GM12878 (cell line): ENCODE results near the gene COPZ2. TPM values are rescaled to one million over a fixed set of nuclear protein-coding genes. Genes with fewer than 3 reads are reported as not detected.

ENCODE experiments used
- ATAC-seq: fragments of 200-7000 bp; cut with Tn5 transposase; 3 replicates; pipeline ENCODE4 v1.9.1; 2020; ENCODE audit warnings: mild to moderate bottlenecking, moderate library complexity
- BruUV-seq: library from RNA; stranded (reverse); fragments of 400-500 nt; replicated peaks from 2 replicates; lab custom pipeline; 2021; lab: Mats Ljungman, UMichigan
- CTCF ChIA-PET: fragments of 300-600 bp; sonication (Branson Sonifier 250); formaldehyde crosslinking; extraction: SDS; loops from one replicate; lab custom pipeline; 2021; ENCODE audit warnings: inconsistent platforms; lab: Yijun Ruan, JAX
- POLR2A ChIA-PET: fragments of 350-600 bp; formaldehyde crosslinking; extraction: SDS; loops from one replicate; lab custom pipeline; 2021; ENCODE audit warnings: inconsistent platforms; lab: Charles Lee
- RAD21 ChIA-PET: fragments of 300-600 bp; sonication (Branson Sonifier 250); formaldehyde crosslinking; loops from one replicate; lab custom pipeline; 2023; ENCODE audit warnings: antibody characterized with exemption; ENCODE audit not compliant: unreplicated experiment; lab: Charles Lee
- SMC1A ChIA-PET: fragments of 300-600 bp; sonication (Branson Sonifier 250); formaldehyde crosslinking; loops from one replicate; lab custom pipeline; 2023; ENCODE audit not compliant: unreplicated experiment, uncharacterized antibody; lab: Charles Lee
- DNase-seq: peaks from one replicate; pipeline ENCODE4 v3.0.0-alpha.2; 2011; ENCODE audit warnings: low read depth, low spot score
- FAIRE-seq: peaks from 3 replicates; lab custom pipeline; 2011; peaks lifted over from hg19 to GRCh38; lab: Jason Lieb, UNC
- H2AFZ ChIP-seq: 2 replicates; pipeline ENCODE4 v1.6.0; 2011; ENCODE audit warnings: low read depth, low read length, control low read depth; ENCODE audit not compliant: control insufficient read depth
- H3K27ac ChIP-seq: 2 replicates; pipeline ENCODE4 v1.5.1; 2011; ENCODE audit warnings: control low read depth; ENCODE audit not compliant: control insufficient read depth, insufficient read depth
- H3K27me3 ChIP-seq, 2 experiments: replicated peaks in 1 of 2; 2 replicates each; pipeline versions ENCODE4 v1.6.0 to v1.6.1; 2011; ENCODE audit warnings: low read length in 1 of 2; ENCODE audit not compliant: control insufficient read depth in 2 of 2, insufficient read depth in 2 of 2
- H3K36me3 ChIP-seq, 2 experiments: 2 replicates each; pipeline ENCODE4 v1.5.1; 2011; ENCODE audit warnings: low read length in 1 of 2; ENCODE audit not compliant: control insufficient read depth in 2 of 2, insufficient read depth in 2 of 2
- H3K4me1 ChIP-seq: 2 replicates; pipeline ENCODE4 v1.6.1; 2011; ENCODE audit warnings: mild to moderate bottlenecking, low read length, moderate library complexity, mixed read lengths; ENCODE audit not compliant: control insufficient read depth, insufficient read depth
- H3K4me2 ChIP-seq: 2 replicates; pipeline ENCODE4 v1.6.0; 2011; ENCODE audit warnings: control low read depth; ENCODE audit not compliant: control insufficient read depth, insufficient read depth
- H3K4me3 ChIP-seq: fragments of 200-600 bp; sonication (generic); 2 replicates; pipeline ENCODE4 v1.5.1; 2016
- H3K79me2 ChIP-seq: 2 replicates; pipeline ENCODE4 v1.6.0; 2011; ENCODE audit warnings: low read length; ENCODE audit not compliant: control insufficient read depth, insufficient read depth
- H3K9ac ChIP-seq: 2 replicates; pipeline ENCODE4 v1.8.0; 2011; ENCODE audit warnings: low read length, control low read depth, mixed read lengths; ENCODE audit not compliant: control insufficient read depth, insufficient read depth
- H3K9me3 ChIP-seq: replicated peaks from 3 replicates; pipeline ENCODE4 v1.5.1; 2011; ENCODE audit warnings: mild to moderate bottlenecking, low read length; ENCODE audit not compliant: control insufficient read depth, insufficient read depth
- H4K20me1 ChIP-seq: 2 replicates; pipeline ENCODE4 v1.6.0; 2011; ENCODE audit not compliant: control insufficient read depth, insufficient read depth
- CREB1 ChIP-seq: IDR thresholded peaks from 2 replicates; pipeline ENCODE4 v1.6.1; 2012; ENCODE audit warnings: low read depth, mild to moderate bottlenecking, inconsistent platforms
- E4F1 ChIP-seq: fragments of 450-650 bp; IDR thresholded peaks from 2 replicates; pipeline ENCODE4 v1.6.1; 2018; ENCODE audit warnings: borderline replicate concordance, mild to moderate bottlenecking; ENCODE audit not compliant: partially characterized antibody
- ELK1 ChIP-seq: IDR thresholded peaks from 2 replicates; pipeline ENCODE4 v1.6.1; 2012; ENCODE audit warnings: low read depth, low read length, improper control_type of control experiment
- ETV6 ChIP-seq, 2 experiments: fragments of 450-650 bp in 1 of 2; IDR thresholded peaks in 1 of 2; conservative IDR thresholded peaks in 1 of 2; 2 replicates each; pipeline ENCODE4 v1.6.1; 2014; ENCODE audit warnings: antibody characterized with exemption in 1 of 2, borderline replicate concordance in 1 of 2, low read depth in 1 of 2, mild to moderate bottlenecking in 1 of 2, moderate library complexity in 1 of 2
- GABPA ChIP-seq: IDR thresholded peaks from 2 replicates; pipeline ENCODE4 v1.6.1; 2014; ENCODE audit warnings: antibody characterized with exemption, low read depth, mild to moderate bottlenecking, inconsistent platforms
- IKZF1 ChIP-seq: fragments of 450-650 bp; conservative IDR thresholded peaks from 2 replicates; pipeline ENCODE4 v1.6.1; 2017; ENCODE audit warnings: antibody characterized with exemption, mild to moderate bottlenecking
- MTA2 ChIP-seq: fragments of 450-650 bp; IDR thresholded peaks from 2 replicates; pipeline ENCODE4 v1.6.1; 2016; ENCODE audit warnings: low read depth, mild to moderate bottlenecking, moderate library complexity
- NFIC ChIP-seq: IDR thresholded peaks from 2 replicates; pipeline ENCODE4 v1.6.1; 2012; ENCODE audit warnings: low read depth, mild to moderate bottlenecking, inconsistent platforms, low read length, moderate library complexity
- NR2C1 ChIP-seq: fragments of 450-650 bp; IDR thresholded peaks from 2 replicates; pipeline ENCODE4 v1.6.1; 2017; ENCODE audit warnings: antibody characterized with exemption, mild to moderate bottlenecking, moderate library complexity
- PAX5 ChIP-seq: IDR thresholded peaks from 2 replicates; pipeline ENCODE4 v1.6.1; 2011; ENCODE audit warnings: low read depth, low read length, borderline replicate concordance
- SIN3A ChIP-seq: IDR thresholded peaks from 2 replicates; pipeline ENCODE4 v1.6.1; 2012; ENCODE audit warnings: low read depth, low read length, improper control_type of control experiment
- SMARCA5 ChIP-seq: fragments of 450-650 bp; IDR thresholded peaks from 2 replicates; pipeline ENCODE4 v1.6.1; 2017; ENCODE audit warnings: mild to moderate bottlenecking
- STAT1 ChIP-seq: fragments of 450-650 bp; conservative IDR thresholded peaks from 2 replicates; pipeline ENCODE4 v1.6.1; 2014; ENCODE audit warnings: antibody characterized with exemption, mild to moderate bottlenecking
- STAT3 ChIP-seq: IDR thresholded peaks from 2 replicates; pipeline ENCODE4 v1.6.1; 2011; ENCODE audit warnings: low read depth, low read length, improper control_type of control experiment
- WGBS: methylation state at CpG from one replicate; pipeline ENCODE4 v1.1.6; 2016; ENCODE audit warnings: low lambda C conversion rate; ENCODE audit not compliant: insufficient replicate concordance, insufficient coverage; ENCODE audit errors: missing lambda C conversion rate; 5-methylcytosine and 5-hydroxymethylcytosine counted together
- in situ Hi-C: fragments of 300-500 bp; cut with MboI; formaldehyde crosslinking; loops from 9 replicates; pipeline ENCODE4 v1.14.3; 2018; ENCODE audit warnings: mixed read lengths
- intact Hi-C: fragments of 100-400 bp; cut with micrococcal nuclease; formaldehyde crosslinking; loops from one replicate; pipeline ENCODE4 v1.14.2; 2022; ENCODE audit not compliant: unreplicated experiment
- polyA plus RNA-seq, 11 experiments: library from polyadenylated mRNA; depleted of rRNA in 4 of 11; unstranded in 6 of 11; stranded (reverse) in 5 of 11; fragments of >200 nt; fragmentation: Nextera tagmentation in 4 of 11; fragmentation: Illumina TruSeq in 1 of 11; extraction: Ambion mirVana in 4 of 11; extraction: Trizol in 1 of 11; gene quantifications; 1 replicate in 1 of 11; 2 replicates in 10 of 11; pipeline versions ENCODE4 v1.2.1 to v1.2.3, GENCODE V29; 2011 to 2016; ENCODE audit warnings: inconsistent platforms in 2 of 11, missing spikeins in 2 of 11, low read depth in 1 of 11
- total RNA-seq, 4 experiments: library from RNA; depleted of rRNA in 3 of 4; stranded (reverse); fragments of >200 nt in 3 of 4; fragmentation: Illumina TruSeq in 1 of 4; extraction: Trizol in 1 of 4; gene quantifications; 2 replicates each; pipeline versions ENCODE4 v1.2.1 to v1.2.3, GENCODE V29; 2013 to 2021
- TF ChIP-seq, protein P1 (sequence below): fragments of 450-650 bp; formaldehyde crosslinking; IDR thresholded peaks from 2 replicates; pipeline ENCODE4 v1.5.0; 2022; ENCODE audit warnings: mild to moderate bottlenecking, missing genetic modification characterization

Gene COPZ2
- total and polyA plus RNA-seq, 10 of the 15 experiments (the other 5 are each of a cell fraction or from before 2014, with no cell fraction given), result 0.20 to 4.3 (median 2.6) TPM

DNA sequence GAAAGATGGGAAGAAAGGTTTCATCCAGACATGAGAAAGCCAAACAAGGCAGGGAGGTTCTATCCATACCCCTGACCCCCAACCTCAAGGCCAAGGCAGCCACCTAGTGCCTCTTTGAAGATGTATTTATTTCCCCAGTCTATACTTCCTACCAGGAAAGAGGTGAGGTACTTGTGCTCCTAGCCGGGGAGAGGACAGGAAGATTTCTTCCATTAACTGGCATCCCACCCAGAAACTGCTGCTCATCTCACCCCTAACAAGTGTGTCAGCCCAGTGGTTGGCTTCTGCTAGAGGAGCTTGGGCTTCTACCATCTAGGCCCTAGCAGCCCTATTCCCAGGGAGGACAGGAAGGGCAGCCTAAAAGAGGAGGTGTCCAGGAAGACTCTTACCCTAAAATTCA is 8.9 kb downstream of the COPZ2 start:
- no TSS peak for BruUV-seq
- Histone ChIP-seq H3K36me3 (no peaks in the 10 kb centered on the region), H3K4me3 (no peak overlapping the region), H3K4me2 (no peak overlapping the region), H3K4me1 (peaks cover 24% of the 10 kb centered on the region), H3K27me3 (peaks cover 0 to 2% of the 10 kb centered on the region in 2 experiments; a peak in 2 of 4 replicates), H3K9ac (no peak overlapping the region), H3K9me3 (no peaks in the 10 kb centered on the region), H3K27ac (no peak overlapping the region), H2AFZ (no peak overlapping the region), H4K20me1 (peaks cover 5% of the 10 kb centered on the region; the same call in 1 of the 2 replicates), H3K79me2 (no peaks in the 10 kb centered on the region)
- intact Hi-C loops, result loop anchor here (5.0 kb wide), 1 partner anchor 309 kb away; no protein-coding TSS in a partner anchor
- SMC1A ChIA-PET, result interaction anchor here (1.1 to 7.4 kb wide), 4 partner anchors 20 to 51 kb away, joined by 3 to 100 read pairs (median 21); partner anchors contain the start of gene NFE2L1
- DNase-seq, result no peak
- RAD21 ChIA-PET, result interaction anchor here (5.1 kb wide), 1 partner anchor 48 kb away, joined by 117 read pairs; no protein-coding TSS in a partner anchor
- CTCF ChIA-PET, result interaction anchor here (0.8 to 7.9 kb wide), 6 partner anchors 18 to 102 kb away, joined by 4 to 176 read pairs (median 64); partner anchors contain the start of gene NFE2L1
- no peak for ATAC-seq
- no peak for FAIRE-seq
- WGBS, result 63% methylated on average over 1 of the region's 1 CpG
- TF ChIP-seq CREB1, result no peak
- TF ChIP-seq PAX5, result no peak
- no peak for TF ChIP-seq MTA2
- no peak for TF ChIP-seq ETV6 (conservative IDR thresholded peaks at IDR 0.05 in 1 of 2, IDR thresholded peaks at IDR 0.05 in 1 of 2; ENCODE audit: borderline replicate concordance in 1 of 2, low read depth in 1 of 2)
- TF ChIP-seq NFIC, result no peak
- no peak for TF ChIP-seq SIN3A
- TF ChIP-seq SMARCA5, result no peak
- no peak for TF ChIP-seq GABPA
- TF ChIP-seq IKZF1, result no peak
- TF ChIP-seq STAT1, result no peak
- no peak for TF ChIP-seq E4F1
- TF ChIP-seq STAT3, result no peak
- no peak for TF ChIP-seq NR2C1
- TF ChIP-seq, protein P1, sequence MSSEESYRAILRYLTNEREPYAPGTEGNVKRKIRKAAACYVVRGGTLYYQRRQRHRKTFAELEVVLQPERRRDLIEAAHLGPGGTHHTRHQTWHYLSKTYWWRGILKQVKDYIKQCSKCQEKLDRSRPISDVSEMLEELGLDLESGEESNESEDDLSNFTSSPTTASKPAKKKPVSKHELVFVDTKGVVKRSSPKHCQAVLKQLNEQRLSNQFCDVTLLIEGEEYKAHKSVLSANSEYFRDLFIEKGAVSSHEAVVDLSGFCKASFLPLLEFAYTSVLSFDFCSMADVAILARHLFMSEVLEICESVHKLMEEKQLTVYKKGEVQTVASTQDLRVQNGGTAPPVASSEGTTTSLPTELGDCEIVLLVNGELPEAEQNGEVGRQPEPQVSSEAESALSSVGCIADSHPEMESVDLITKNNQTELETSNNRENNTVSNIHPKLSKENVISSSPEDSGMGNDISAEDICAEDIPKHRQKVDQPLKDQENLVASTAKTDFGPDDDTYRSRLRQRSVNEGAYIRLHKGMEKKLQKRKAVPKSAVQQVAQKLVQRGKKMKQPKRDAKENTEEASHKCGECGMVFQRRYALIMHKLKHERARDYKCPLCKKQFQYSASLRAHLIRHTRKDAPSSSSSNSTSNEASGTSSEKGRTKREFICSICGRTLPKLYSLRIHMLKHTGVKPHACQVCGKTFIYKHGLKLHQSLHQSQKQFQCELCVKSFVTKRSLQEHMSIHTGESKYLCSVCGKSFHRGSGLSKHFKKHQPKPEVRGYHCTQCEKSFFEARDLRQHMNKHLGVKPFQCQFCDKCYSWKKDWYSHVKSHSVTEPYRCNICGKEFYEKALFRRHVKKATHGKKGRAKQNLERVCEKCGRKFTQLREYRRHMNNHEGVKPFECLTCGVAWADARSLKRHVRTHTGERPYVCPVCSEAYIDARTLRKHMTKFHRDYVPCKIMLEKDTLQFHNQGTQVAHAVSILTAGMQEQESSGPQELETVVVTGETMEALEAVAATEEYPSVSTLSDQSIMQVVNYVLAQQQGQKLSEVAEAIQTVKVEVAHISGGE (CRISPR knock-in tag), result no peak
- TF ChIP-seq ELK1, result no peak
- in situ Hi-C loops, result loop anchor here (5.0 kb wide), 2 partner anchors 39 to 109 kb away; no protein-coding TSS in a partner anchor
- POLR2A ChIA-PET, result interaction anchor here (0.5 to 1.1 kb wide), 2 partner anchors 9 to 79 kb away, joined by 3 read pairs; no protein-coding TSS in a partner anchor
